Liver (tissue), 9 donors: Measurements from ENCODE around the gene DSCAM. TPM values are rescaled to one million over a fixed set of nuclear protein-coding genes. Genes with fewer than 3 reads are reported as not detected.

Experiments
- DNase-seq: peaks from one replicate; pipeline ENCODE4 v3.0.0-alpha.2; 2017; ENCODE audit warnings: low spot score
- H3K27ac ChIP-seq, 2 donors: one replicate each; pipeline ENCODE4 v1.7.0; 2013; ENCODE audit warnings: inconsistent platforms in 2 of 2, low read length in 2 of 2, control low read depth in 1 of 2, low read depth in 1 of 2, mild to moderate bottlenecking in 1 of 2
- H3K27me3 ChIP-seq, 4 donors: one replicate each; pipeline versions ENCODE4 v1.6.1 to v1.7.0; 2013; ENCODE audit warnings: low read length in 3 of 4, inconsistent platforms in 1 of 4, mild to moderate bottlenecking in 1 of 4, moderate library complexity in 1 of 4; ENCODE audit not compliant: control insufficient read depth in 4 of 4, insufficient read depth in 4 of 4
- H3K36me3 ChIP-seq, 4 donors: one replicate each; pipeline versions ENCODE4 v1.6.1 to v1.7.0; 2013; ENCODE audit warnings: low read length in 3 of 4, mild to moderate bottlenecking in 3 of 4, low read depth in 1 of 4, moderate library complexity in 1 of 4; ENCODE audit not compliant: control insufficient read depth in 4 of 4, insufficient read depth in 3 of 4
- H3K4me1 ChIP-seq, 4 donors: one replicate each; pipeline versions ENCODE4 v1.6.1 to v1.7.0; 2013; ENCODE audit warnings: low read length in 3 of 4, mild to moderate bottlenecking in 3 of 4, moderate library complexity in 1 of 4; ENCODE audit not compliant: control insufficient read depth in 4 of 4, insufficient read depth in 4 of 4
- H3K4me3 ChIP-seq, 3 donors: one replicate each; pipeline versions ENCODE4 v1.6.1 to v1.7.0; 2013; ENCODE audit warnings: low read length in 3 of 3, control low read depth in 1 of 3, low read depth in 1 of 3, mild to moderate bottlenecking in 1 of 3
- H3K9ac ChIP-seq, 2 donors: one replicate each; pipeline ENCODE4 v1.7.0; 2013; ENCODE audit warnings: low read length in 2 of 2, mild to moderate bottlenecking in 2 of 2, moderate library complexity in 2 of 2, control low read depth in 1 of 2, low read depth in 1 of 2
- H3K9me3 ChIP-seq, 4 donors: one replicate each; pipeline versions ENCODE4 v1.6.1 to v1.7.0; 2013; ENCODE audit warnings: low read length in 3 of 4; ENCODE audit not compliant: control insufficient read depth in 4 of 4
- ATF3 ChIP-seq: IDR thresholded peaks from 2 replicates; pipeline ENCODE4 v1.6.1; 2016; ENCODE audit warnings: antibody characterized with exemption
- EGR1 ChIP-seq, 2 donors: IDR thresholded peaks; 2 replicates each; pipeline ENCODE4 v1.6.1; 2016 to 2018; ENCODE audit warnings: antibody characterized with exemption in 2 of 2, low read depth in 2 of 2
- FOXA1 ChIP-seq: IDR thresholded peaks from 2 replicates; pipeline ENCODE4 v1.6.1; 2016; ENCODE audit warnings: antibody characterized with exemption
- FOXA2 ChIP-seq: IDR thresholded peaks from 2 replicates; pipeline ENCODE4 v1.6.1; 2016; ENCODE audit warnings: antibody characterized with exemption
- GABPA ChIP-seq, 2 donors: IDR thresholded peaks in 1 of 2; conservative IDR thresholded peaks in 1 of 2; 2 replicates each; pipeline ENCODE4 v1.6.1; 2016; ENCODE audit warnings: antibody characterized with exemption in 2 of 2, mild to moderate bottlenecking in 1 of 2, moderate library complexity in 1 of 2
- HNF4A ChIP-seq, 2 donors: conservative IDR thresholded peaks; 2 replicates each; pipeline ENCODE4 v1.6.1; 2016; ENCODE audit warnings: antibody characterized with exemption in 2 of 2, mild to moderate bottlenecking in 2 of 2
- HNF4G ChIP-seq: IDR thresholded peaks from 2 replicates; pipeline ENCODE4 v1.6.1; 2016; ENCODE audit warnings: antibody characterized with exemption
- JUND ChIP-seq, 2 donors: IDR thresholded peaks; 2 replicates each; pipeline ENCODE4 v1.6.1; 2016; ENCODE audit warnings: antibody characterized with exemption in 2 of 2
- MAX ChIP-seq: IDR thresholded peaks from 2 replicates; pipeline ENCODE4 v1.6.1; 2016; ENCODE audit warnings: antibody characterized with exemption
- NR2F2 ChIP-seq: IDR thresholded peaks from 2 replicates; pipeline ENCODE4 v1.6.1; 2016; ENCODE audit warnings: antibody characterized with exemption
- RAD21 ChIP-seq, 2 donors: IDR thresholded peaks; 2 replicates each; pipeline ENCODE4 v1.6.1; 2016; ENCODE audit warnings: antibody characterized with exemption in 2 of 2, mild to moderate bottlenecking in 2 of 2
- REST ChIP-seq: IDR thresholded peaks from 2 replicates; pipeline ENCODE4 v1.6.1; 2016; ENCODE audit warnings: antibody characterized with exemption, mild to moderate bottlenecking
- RXRA ChIP-seq, 2 donors: IDR thresholded peaks; 2 replicates each; pipeline ENCODE4 v1.6.1; 2017 to 2018; ENCODE audit warnings: antibody characterized with exemption in 2 of 2, mild to moderate bottlenecking in 1 of 2
- SP1 ChIP-seq: IDR thresholded peaks from 2 replicates; pipeline ENCODE4 v1.6.1; 2018; ENCODE audit warnings: antibody characterized with exemption, mild to moderate bottlenecking
- TAF1 ChIP-seq: conservative IDR thresholded peaks from 2 replicates; pipeline ENCODE4 v1.6.1; 2016; ENCODE audit warnings: antibody characterized with exemption, mild to moderate bottlenecking
- YY1 ChIP-seq: IDR thresholded peaks from 2 replicates; pipeline ENCODE4 v1.6.1; 2016; ENCODE audit warnings: antibody characterized with exemption, mild to moderate bottlenecking
- ZBTB33 ChIP-seq: IDR thresholded peaks from 2 replicates; pipeline ENCODE4 v1.6.1; 2016; ENCODE audit warnings: antibody characterized with exemption
- WGBS: extraction: QIAGEN DNeasy Blood & Tissue Kit; methylation state at CpG from one replicate; pipeline ENCODE4 v1.1.7; 2013; 5-methylcytosine and 5-hydroxymethylcytosine counted together
- polyA plus RNA-seq, 2 donors: library from polyadenylated mRNA; stranded (reverse) in 1 of 2; unstranded in 1 of 2; fragments of 200-250 nt in 1 of 2; fragments of >200 nt in 1 of 2; fragmentation: Nextera tagmentation in 1 of 2; extraction: Ambion mirVana in 1 of 2; gene quantifications; one replicate each; pipeline versions ENCODE4 v1.2.1 to v1.2.3, GENCODE V29; 2013 to 2015
- total RNA-seq, 2 donors: library from RNA; depleted of rRNA; stranded (reverse); fragments of >200 nt; gene quantifications; one replicate each; pipeline ENCODE4 v1.2.3, GENCODE V29; 2014
- donor health status: healthy.
- donor health status: healthy.
- donor health status: healthy.
- donor health status: healthy.
- donor health status: healthy.

Gene DSCAM
- total and polyA plus RNA-seq, 4 donors, result 0.02 to 0.23 (median 0.10) TPM

GRCh38 chr21:40020651-40021050 is 826.3 kb downstream of the DSCAM start:
- H3K9ac ChIP-seq, result no peak overlapping the region
- no peak for DNase-seq
- H3K4me3 ChIP-seq, result no peak overlapping the region
- WGBS, result 85% methylated on average over 3 of the region's 3 CpGs
- H3K4me1 ChIP-seq, result no peaks in the 10 kb centered on the region
- no peaks in the 10 kb centered on the region for H3K9me3 ChIP-seq
- H3K27me3 ChIP-seq, result no peaks in the 10 kb centered on the region
- no peak overlapping the region for H3K27ac ChIP-seq
- TF ChIP-seq HNF4G (no peak), GABPA (IDR thresholded peaks at IDR 0.05 in 1 of 2, conservative IDR thresholded peaks at IDR 0.05 in 1 of 2) (no peak), RAD21 (IDR thresholded peaks at IDR 0.05) (no peak), RXRA (IDR thresholded peaks at IDR 0.05) (no peak)
- no peaks in the 10 kb centered on the region for H3K36me3 ChIP-seq

GRCh38 chr21:40018871-40019475 is 828.0 kb downstream of the DSCAM start:
- TF ChIP-seq JUND (IDR thresholded peaks at IDR 0.05) (no peak), ATF3 (no peak), GABPA (IDR thresholded peaks at IDR 0.05 in 1 of 2, conservative IDR thresholded peaks at IDR 0.05 in 1 of 2) (no peak), SP1 (no peak), RAD21 (IDR thresholded peaks at IDR 0.05) (no peak), NR2F2 (no peak), ZBTB33 (no peak), HNF4G (no peak), TAF1 (no peak), FOXA2 (no peak), HNF4A (conservative IDR thresholded peaks at IDR 0.05) (no peak), REST (no peak), EGR1 (IDR thresholded peaks at IDR 0.05; ENCODE audit: low read depth in 2 of 2) (no peak), YY1 (no peak), MAX (no peak), FOXA1 (no peak), RXRA (IDR thresholded peaks at IDR 0.05) (no peak)
- no peak overlapping the region for H3K27ac ChIP-seq
- no peaks in the 10 kb centered on the region for H3K4me1 ChIP-seq
- no peak overlapping the region for H3K4me3 ChIP-seq
- H3K9me3 ChIP-seq, result no peaks in the 10 kb centered on the region
- 80% methylated on average over 3 of the region's 3 CpGs for WGBS
- DNase-seq, result no peak
- H3K9ac ChIP-seq, result no peak overlapping the region
- no peaks in the 10 kb centered on the region for H3K36me3 ChIP-seq
- H3K27me3 ChIP-seq, result no peaks in the 10 kb centered on the region
